ENCODE results near the gene SPOCK1.

SPOCK1 gene

DNA sequence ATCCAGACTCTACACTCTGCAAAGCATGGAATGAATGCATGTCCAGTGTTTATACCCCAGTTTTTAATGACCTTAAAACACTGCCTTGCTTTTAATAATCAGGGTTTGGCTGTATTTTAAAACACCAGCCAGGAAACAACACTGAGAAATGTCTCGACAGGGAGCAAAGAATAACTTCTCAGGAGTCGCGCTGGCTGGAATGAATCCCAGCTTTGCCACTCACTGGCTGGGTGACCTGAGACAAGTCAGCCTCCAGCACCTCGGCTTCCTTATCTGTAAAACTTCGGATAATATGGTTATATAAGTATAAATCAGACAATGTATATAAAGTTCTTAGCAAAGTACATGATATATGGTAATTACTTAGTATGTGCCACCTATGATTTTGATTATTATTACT, 505.0 kb downstream of the SPOCK1 start:
- DNase-seq, result no peak
- H2BK120ac ChIP-seq (ENCODE audit: low read depth, low read length), result no peak overlapping the region
- no peak overlapping the region for H3K4me2 ChIP-seq (ENCODE audit: low read length, poor library complexity, severe bottlenecking)
- 84% methylated on average over 4 of the region's 5 CpGs for WGBS
- H3K4me3 ChIP-seq (ENCODE audit: insufficient read depth in 1 of 2, low read depth in 1 of 2, low read length in 2 of 2), result no peak overlapping the region
- H2AFZ ChIP-seq (ENCODE audit: low read depth, low read length), result no peak overlapping the region
- no peak overlapping the region for H3K9ac ChIP-seq (ENCODE audit: low read length)
- H3K4ac ChIP-seq (ENCODE audit: low read depth in 1 of 2, low read length in 2 of 2), result no peak overlapping the region
- no peak overlapping the region for H4K8ac ChIP-seq (ENCODE audit: low read length)
- H3K27me3 ChIP-seq (ENCODE audit: control insufficient read depth in 1 of 2, insufficient read depth in 1 of 2, low read length in 2 of 2), result no peaks in the 10 kb centered on the region
- no peak overlapping the region for H2BK15ac ChIP-seq (ENCODE audit: low read depth, poor library complexity, severe bottlenecking)
- no peak overlapping the region for H3K14ac ChIP-seq (ENCODE audit: low read length in 2 of 2)
- no peak overlapping the region for H4K91ac ChIP-seq (ENCODE audit: low read length)
- no peak overlapping the region for H3K27ac ChIP-seq (ENCODE audit: low read length, poor library complexity, severe bottlenecking)
- no peaks in the 10 kb centered on the region for H3K9me3 ChIP-seq (ENCODE audit: control insufficient read depth, low read length)
- no peaks in the 10 kb centered on the region for H3K79me1 ChIP-seq (replicated peaks; ENCODE audit: low read length, poor library complexity, severe bottlenecking)
- no peak overlapping the region for H2BK5ac ChIP-seq (ENCODE audit: low read depth, low read length, poor library complexity, severe bottlenecking)
- H3K36me3 ChIP-seq (ENCODE audit: control insufficient read depth in 1 of 2, insufficient read depth in 2 of 2, low read depth in 1 of 2, low read length in 2 of 2), result peaks cover 0 to 18% of the 10 kb centered on the region in 2 experiments
- H3K23ac ChIP-seq (ENCODE audit: low read length in 2 of 2), result no peak overlapping the region
- H2BK12ac ChIP-seq (ENCODE audit: low read length in 2 of 2), result no peak overlapping the region
- no peaks in the 10 kb centered on the region for H3K4me1 ChIP-seq (ENCODE audit: control insufficient read depth, insufficient read depth, low read depth, low read length)
- H2AK5ac ChIP-seq (ENCODE audit: low read length, severe bottlenecking), result no peak overlapping the region
- no peak overlapping the region for H3K18ac ChIP-seq (ENCODE audit: low read depth in 1 of 2, low read length in 2 of 2)

DNA sequence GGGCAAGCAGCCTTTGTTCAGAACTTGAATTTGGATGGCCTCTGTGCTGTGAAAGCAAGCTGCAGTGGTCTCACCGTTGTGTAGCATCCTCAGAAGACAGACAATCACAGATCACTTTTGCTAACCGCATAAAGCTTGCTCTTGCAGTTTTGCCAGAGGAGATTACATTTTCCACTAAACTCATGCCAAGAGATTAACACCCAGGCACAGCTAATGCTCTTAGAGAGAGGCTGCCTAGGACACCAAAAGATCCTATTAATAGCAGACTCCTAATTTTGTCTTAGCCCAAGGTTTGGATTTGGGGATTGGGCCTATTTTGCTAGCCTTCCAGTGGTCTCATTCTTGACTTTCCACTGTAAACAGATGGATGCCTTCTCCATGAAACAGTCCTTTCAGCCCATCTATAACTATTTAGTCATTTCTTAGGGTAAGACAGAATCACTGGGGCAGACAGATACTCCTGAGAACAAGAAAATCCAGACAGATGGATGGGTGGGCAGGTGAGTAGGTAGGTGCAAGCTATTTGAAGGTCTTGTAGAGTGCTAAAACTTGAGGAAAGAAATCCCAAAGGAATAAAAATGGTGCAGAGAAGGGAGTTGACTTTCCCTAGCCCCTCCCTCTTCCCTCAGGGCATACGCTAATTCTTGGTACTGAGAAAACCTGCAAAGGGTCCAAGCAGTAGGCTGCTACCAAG, 506.2 kb downstream of the SPOCK1 start:
- WGBS, result 90% methylated on average over 3 of the region's 3 CpGs
- DNase-seq, result no peak
- Histone ChIP-seq H4K91ac (ENCODE audit: low read length) (no peak overlapping the region), H2AK5ac (ENCODE audit: low read length, severe bottlenecking) (no peak overlapping the region), H3K18ac (ENCODE audit: low read depth in 1 of 2, low read length in 2 of 2) (no peak overlapping the region), H3K79me1 (replicated peaks; ENCODE audit: low read length, poor library complexity, severe bottlenecking) (no peaks in the 10 kb centered on the region), H2BK15ac (ENCODE audit: low read depth, poor library complexity, severe bottlenecking) (no peak overlapping the region), H3K14ac (ENCODE audit: low read length in 2 of 2) (no peak overlapping the region), H3K9me3 (ENCODE audit: control insufficient read depth, low read length) (no peaks in the 10 kb centered on the region), H3K36me3 (ENCODE audit: control insufficient read depth in 1 of 2, insufficient read depth in 2 of 2, low read depth in 1 of 2, low read length in 2 of 2) (peaks cover 0 to 19% of the 10 kb centered on the region in 2 experiments), H3K23ac (ENCODE audit: low read length in 2 of 2) (no peak overlapping the region), H3K4me2 (ENCODE audit: low read length, poor library complexity, severe bottlenecking) (no peak overlapping the region), H2BK5ac (ENCODE audit: low read depth, low read length, poor library complexity, severe bottlenecking) (no peak overlapping the region), H2AFZ (ENCODE audit: low read depth, low read length) (no peak overlapping the region), H3K4ac (ENCODE audit: low read depth in 1 of 2, low read length in 2 of 2) (no peak overlapping the region), H3K4me3 (ENCODE audit: insufficient read depth in 1 of 2, low read depth in 1 of 2, low read length in 2 of 2) (no peak overlapping the region), H3K27ac (ENCODE audit: low read length, poor library complexity, severe bottlenecking) (no peak overlapping the region), H3K27me3 (ENCODE audit: control insufficient read depth in 1 of 2, insufficient read depth in 1 of 2, low read length in 2 of 2) (no peaks in the 10 kb centered on the region), H3K4me1 (ENCODE audit: control insufficient read depth, insufficient read depth, low read depth, low read length) (no peaks in the 10 kb centered on the region), H2BK120ac (ENCODE audit: low read depth, low read length) (no peak overlapping the region), H3K9ac (ENCODE audit: low read length) (no peak overlapping the region), H4K8ac (ENCODE audit: low read length) (no peak overlapping the region), H2BK12ac (ENCODE audit: low read length in 2 of 2) (no peak overlapping the region)

DNA sequence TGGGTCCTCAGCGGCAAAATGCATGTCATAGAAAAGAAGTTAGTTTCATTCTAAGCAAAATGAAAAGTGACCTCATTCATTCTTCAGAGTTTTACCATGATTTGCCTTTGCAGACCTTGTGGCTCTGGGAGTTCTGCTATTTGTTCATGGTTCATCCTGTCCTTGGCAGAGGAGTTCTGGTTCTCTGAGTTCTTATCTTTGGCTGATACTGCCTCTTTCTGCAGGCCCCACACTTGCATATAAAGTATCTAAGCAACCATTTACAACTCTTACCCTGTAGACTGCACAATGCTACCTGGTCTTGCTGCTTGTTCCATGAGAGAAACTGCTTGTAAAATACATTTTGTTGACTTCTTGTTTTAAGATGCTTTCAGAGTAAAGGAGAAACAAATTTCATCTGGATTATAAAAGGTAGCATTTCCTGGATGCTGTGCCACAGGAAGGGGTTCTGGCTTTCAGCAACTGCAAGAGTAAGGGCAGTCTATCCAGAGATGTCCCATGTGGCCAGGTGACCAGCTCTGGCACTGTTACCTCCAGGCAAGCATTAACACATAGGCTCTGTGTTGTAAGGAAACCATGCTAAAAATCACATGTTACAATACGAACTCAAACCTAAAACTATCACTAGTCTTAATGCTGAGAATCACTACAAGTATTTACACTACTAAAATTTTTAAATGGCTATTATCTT, 513.2 kb downstream of the SPOCK1 start:
- Histone ChIP-seq H3K27me3 (ENCODE audit: control insufficient read depth in 1 of 2, insufficient read depth in 1 of 2, low read length in 2 of 2) (no peaks in the 10 kb centered on the region), H2BK15ac (ENCODE audit: low read depth, poor library complexity, severe bottlenecking) (no peak overlapping the region), H4K8ac (ENCODE audit: low read length) (no peak overlapping the region), H4K91ac (ENCODE audit: low read length) (no peak overlapping the region), H3K4me1 (ENCODE audit: control insufficient read depth, insufficient read depth, low read depth, low read length) (no peaks in the 10 kb centered on the region), H2AFZ (ENCODE audit: low read depth, low read length) (no peak overlapping the region), H2BK5ac (ENCODE audit: low read depth, low read length, poor library complexity, severe bottlenecking) (no peak overlapping the region), H2AK5ac (ENCODE audit: low read length, severe bottlenecking) (no peak overlapping the region), H3K23ac (ENCODE audit: low read length in 2 of 2) (no peak overlapping the region), H3K4ac (ENCODE audit: low read depth in 1 of 2, low read length in 2 of 2) (no peak overlapping the region), H3K36me3 (ENCODE audit: control insufficient read depth in 1 of 2, insufficient read depth in 2 of 2, low read depth in 1 of 2, low read length in 2 of 2) (peaks cover 0 to 51% of the 10 kb centered on the region in 2 experiments), H2BK12ac (ENCODE audit: low read length in 2 of 2) (no peak overlapping the region), H3K4me2 (ENCODE audit: low read length, poor library complexity, severe bottlenecking) (no peak overlapping the region), H3K9me3 (ENCODE audit: control insufficient read depth, low read length) (no peaks in the 10 kb centered on the region), H3K79me1 (replicated peaks; ENCODE audit: low read length, poor library complexity, severe bottlenecking) (no peaks in the 10 kb centered on the region), H3K18ac (ENCODE audit: low read depth in 1 of 2, low read length in 2 of 2) (no peak overlapping the region), H3K27ac (ENCODE audit: low read length, poor library complexity, severe bottlenecking) (no peak overlapping the region), H2BK120ac (ENCODE audit: low read depth, low read length) (no peak overlapping the region), H3K14ac (ENCODE audit: low read length in 2 of 2) (no peak overlapping the region), H3K9ac (ENCODE audit: low read length) (no peak overlapping the region), H3K4me3 (ENCODE audit: insufficient read depth in 1 of 2, low read depth in 1 of 2, low read length in 2 of 2) (no peak overlapping the region)
- WGBS, result 92% methylated on average over 2 of the region's 2 CpGs
- DNase-seq, result no peak

DNA sequence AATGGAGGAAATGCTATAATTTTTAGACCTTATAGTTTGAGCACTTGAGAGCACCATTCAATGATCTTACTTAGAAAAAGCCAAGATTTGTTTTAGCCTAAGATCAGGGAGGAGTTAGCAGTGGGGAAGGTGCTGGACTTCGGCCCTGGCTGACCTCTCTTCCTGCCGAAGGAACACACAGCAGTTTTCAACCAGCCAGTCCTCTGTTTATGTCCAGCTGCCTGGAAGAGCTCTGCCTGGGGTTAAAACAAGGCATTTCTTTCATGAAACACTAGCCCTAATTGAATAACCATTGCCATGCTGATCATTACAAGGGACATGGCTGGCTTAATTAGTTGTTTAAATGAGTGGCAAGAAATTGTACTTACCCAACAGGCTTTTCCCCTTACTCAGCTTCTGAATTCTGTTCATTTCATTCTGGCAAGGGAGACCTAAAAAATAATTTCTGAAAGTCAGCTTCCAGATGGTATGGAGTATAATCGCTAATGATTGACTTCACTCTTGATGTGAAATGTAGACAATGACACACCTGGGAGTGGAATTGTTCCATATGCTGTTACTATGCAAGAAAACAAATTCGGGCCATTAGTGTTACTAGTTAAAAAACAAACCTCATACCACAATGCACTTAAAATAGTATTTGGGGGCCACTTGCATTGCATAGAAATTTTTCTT, 514.2 kb downstream of the SPOCK1 start:
- H3K23ac ChIP-seq (ENCODE audit: low read length in 2 of 2), result no peak overlapping the region
- no peak overlapping the region for H3K4me3 ChIP-seq (ENCODE audit: insufficient read depth in 1 of 2, low read depth in 1 of 2, low read length in 2 of 2)
- no peak overlapping the region for H2BK120ac ChIP-seq (ENCODE audit: low read depth, low read length)
- no peak overlapping the region for H3K18ac ChIP-seq (ENCODE audit: low read depth in 1 of 2, low read length in 2 of 2)
- no peak for DNase-seq
- no peak overlapping the region for H2AFZ ChIP-seq (ENCODE audit: low read depth, low read length)
- H3K4me2 ChIP-seq (ENCODE audit: low read length, poor library complexity, severe bottlenecking), result no peak overlapping the region
- H4K91ac ChIP-seq (ENCODE audit: low read length), result no peak overlapping the region
- no peaks in the 10 kb centered on the region for H3K4me1 ChIP-seq (ENCODE audit: control insufficient read depth, insufficient read depth, low read depth, low read length)
- WGBS, result 62% methylated on average over 4 of the region's 4 CpGs
- H2BK12ac ChIP-seq (ENCODE audit: low read length in 2 of 2), result no peak overlapping the region
- H3K27me3 ChIP-seq (ENCODE audit: control insufficient read depth in 1 of 2, insufficient read depth in 1 of 2, low read length in 2 of 2), result no peaks in the 10 kb centered on the region
- H3K9ac ChIP-seq (ENCODE audit: low read length), result no peak overlapping the region
- no peak overlapping the region for H2BK5ac ChIP-seq (ENCODE audit: low read depth, low read length, poor library complexity, severe bottlenecking)
- no peak overlapping the region for H2BK15ac ChIP-seq (ENCODE audit: low read depth, poor library complexity, severe bottlenecking)
- no peak overlapping the region for H2AK5ac ChIP-seq (ENCODE audit: low read length, severe bottlenecking)
- H3K14ac ChIP-seq (ENCODE audit: low read length in 2 of 2), result no peak overlapping the region
- no peaks in the 10 kb centered on the region for H3K9me3 ChIP-seq (ENCODE audit: control insufficient read depth, low read length)
- no peak overlapping the region for H4K8ac ChIP-seq (ENCODE audit: low read length)
- H3K27ac ChIP-seq (ENCODE audit: low read length, poor library complexity, severe bottlenecking), result no peak overlapping the region
- peaks cover 0 to 52% of the 10 kb centered on the region in 2 experiments for H3K36me3 ChIP-seq (ENCODE audit: control insufficient read depth in 1 of 2, insufficient read depth in 2 of 2, low read depth in 1 of 2, low read length in 2 of 2)
- H3K4ac ChIP-seq (ENCODE audit: low read depth in 1 of 2, low read length in 2 of 2), result no peak overlapping the region
- no peaks in the 10 kb centered on the region for H3K79me1 ChIP-seq (replicated peaks; ENCODE audit: low read length, poor library complexity, severe bottlenecking)
